Vagina (tissue), 2 donors: ENCODE measurements around the gene ANKRD28.

ENCODE experiments used
- POLR2A ChIP-seq, 2 donors: fragments of 450-650 bp; IDR thresholded peaks; one replicate each; pipeline ENCODE4 v1.6.1; 2017; ENCODE audit warnings: antibody characterized with exemption in 2 of 2, mild to moderate bottlenecking in 2 of 2, moderate library complexity in 2 of 2
- POLR2AphosphoS5 ChIP-seq, 2 donors: sonication (generic); formaldehyde crosslinking; IDR thresholded peaks; one replicate each; pipeline ENCODE4 v1.9.0; 2017; ENCODE audit warnings: antibody characterized with exemption in 2 of 2, mild to moderate bottlenecking in 2 of 2, low read depth in 1 of 2; ENCODE audit not compliant: insufficient read depth in 1 of 2
- TF ChIP-seq, protein P1 (sequence below), 3 experiments: fragments of 450-650 bp in 2 of 3; fragments of 200-600 bp in 1 of 3; sonication (generic) in 1 of 3; IDR thresholded peaks; one replicate each; pipeline ENCODE4 v1.5.1; 2017 to 2019; ENCODE audit warnings: antibody characterized with exemption in 3 of 3, mild to moderate bottlenecking in 2 of 3, moderate library complexity in 2 of 3

DNA sequence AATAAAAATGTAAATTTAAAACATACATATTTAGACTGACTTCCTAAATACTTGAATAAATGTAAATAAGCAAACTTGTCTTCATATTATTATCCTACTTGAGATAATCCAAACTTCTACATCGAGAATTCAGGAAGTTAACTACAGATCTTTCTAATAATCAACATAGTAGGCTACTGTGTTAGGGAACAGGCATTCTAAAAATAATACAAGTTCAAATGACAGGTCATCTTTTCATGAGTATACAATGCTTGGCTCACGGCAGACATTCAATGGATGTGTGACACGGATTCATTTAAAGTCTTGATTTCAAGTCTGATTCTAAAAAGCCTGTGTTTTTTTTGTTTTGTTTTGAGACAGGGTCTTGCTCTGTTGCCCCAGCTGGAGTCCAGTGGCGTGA lies 107.5 kb downstream of the ANKRD28 start:
- no peak for TF ChIP-seq POLR2A (IDR thresholded peaks at IDR 0.05)
- TF ChIP-seq, protein P1, sequence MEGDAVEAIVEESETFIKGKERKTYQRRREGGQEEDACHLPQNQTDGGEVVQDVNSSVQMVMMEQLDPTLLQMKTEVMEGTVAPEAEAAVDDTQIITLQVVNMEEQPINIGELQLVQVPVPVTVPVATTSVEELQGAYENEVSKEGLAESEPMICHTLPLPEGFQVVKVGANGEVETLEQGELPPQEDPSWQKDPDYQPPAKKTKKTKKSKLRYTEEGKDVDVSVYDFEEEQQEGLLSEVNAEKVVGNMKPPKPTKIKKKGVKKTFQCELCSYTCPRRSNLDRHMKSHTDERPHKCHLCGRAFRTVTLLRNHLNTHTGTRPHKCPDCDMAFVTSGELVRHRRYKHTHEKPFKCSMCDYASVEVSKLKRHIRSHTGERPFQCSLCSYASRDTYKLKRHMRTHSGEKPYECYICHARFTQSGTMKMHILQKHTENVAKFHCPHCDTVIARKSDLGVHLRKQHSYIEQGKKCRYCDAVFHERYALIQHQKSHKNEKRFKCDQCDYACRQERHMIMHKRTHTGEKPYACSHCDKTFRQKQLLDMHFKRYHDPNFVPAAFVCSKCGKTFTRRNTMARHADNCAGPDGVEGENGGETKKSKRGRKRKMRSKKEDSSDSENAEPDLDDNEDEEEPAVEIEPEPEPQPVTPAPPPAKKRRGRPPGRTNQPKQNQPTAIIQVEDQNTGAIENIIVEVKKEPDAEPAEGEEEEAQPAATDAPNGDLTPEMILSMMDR (IDR thresholded peaks at IDR 0.05) = no peak
- TF ChIP-seq POLR2AphosphoS5 (IDR thresholded peaks at IDR 0.05; ENCODE audit: insufficient read depth in 1 of 2, low read depth in 1 of 2) = no peak
